ENCODE data around the gene ISCU.
"Not testable (repeated sequence)": the region's sequence is repeated elsewhere in the genome, so short reads cannot be mapped to it uniquely, and the experiment has no call there.

Gene ISCU

GRCh38 chr12:108568338-108569154 is 6.2 kb downstream of the ISCU start:
- H3K36me3 Mint-ChIP-seq (ENCODE audit: low read depth) = peaks cover 67% of the 10 kb centered on the region
- intact Hi-C loops (cut with micrococcal nuclease) = no loop called here
- H3K4me1 Mint-ChIP-seq (ENCODE audit: low read depth) = peaks cover 41% of the 10 kb centered on the region
- H3K27ac Mint-ChIP-seq = peak overlapping the region; percentile 86
- H3K4me3 Mint-ChIP-seq = no peak overlapping the region
- H3K27me3 Mint-ChIP-seq = no peaks in the 10 kb centered on the region
- no peaks in the 10 kb centered on the region for H3K9me3 Mint-ChIP-seq

- H3K4me3 Mint-ChIP-seq = no peak overlapping the region
- H3K9me3 Mint-ChIP-seq = no peaks in the 10 kb centered on the region
- H3K4me1 Mint-ChIP-seq (ENCODE audit: low read depth) = peaks cover 29% of the 10 kb centered on the region
- H3K27me3 Mint-ChIP-seq = no peaks in the 10 kb centered on the region
- intact Hi-C loops (cut with micrococcal nuclease) = no loop called here
- no peak overlapping the region for H3K27ac Mint-ChIP-seq
- peaks cover 46% of the 10 kb centered on the region for H3K36me3 Mint-ChIP-seq (ENCODE audit: low read depth)
Measured at GRCh38 chr12:108570743-108571608, 8.6 kb downstream of the ISCU start.

GRCh38 chr12:108571609-108572165 is 9.3 kb downstream of the ISCU start:
- no peak overlapping the region for H3K27ac Mint-ChIP-seq
- intact Hi-C loops (cut with micrococcal nuclease) = no loop called here
- peaks cover 39% of the 10 kb centered on the region for H3K36me3 Mint-ChIP-seq (ENCODE audit: low read depth)
- no peaks in the 10 kb centered on the region for H3K9me3 Mint-ChIP-seq
- H3K4me3 Mint-ChIP-seq = no peak overlapping the region
- peaks cover 22% of the 10 kb centered on the region for H3K4me1 Mint-ChIP-seq (ENCODE audit: low read depth)
- H3K27me3 Mint-ChIP-seq = no peaks in the 10 kb centered on the region

GRCh38 chr12:108572166-108572790 is 9.9 kb downstream of the ISCU start:
- intact Hi-C loops (cut with micrococcal nuclease) = no loop called here
- H3K9me3 Mint-ChIP-seq = no peaks in the 10 kb centered on the region

GRCh38 chr12:108573317-108573716 is 10.9 kb downstream of the ISCU start:
- Mint-ChIP-seq H3K4me3 (no peak overlapping the region), H3K27me3 (no peaks in the 10 kb centered on the region), H3K27ac (no peak overlapping the region), H3K36me3 (ENCODE audit: low read depth) (peaks cover 23% of the 10 kb centered on the region), H3K4me1 (ENCODE audit: low read depth) (peaks cover 6% of the 10 kb centered on the region), H3K9me3 (no peaks in the 10 kb centered on the region)
- intact Hi-C loops (cut with micrococcal nuclease) = no loop called here

More at GRCh38 chr12:108572166-108572790, 9.9 kb downstream of the ISCU start:
- H3K27ac Mint-ChIP-seq = no peak overlapping the region
- H3K4me1 Mint-ChIP-seq (ENCODE audit: low read depth) = peaks cover 16% of the 10 kb centered on the region
- H3K36me3 Mint-ChIP-seq (ENCODE audit: low read depth) = peaks cover 33% of the 10 kb centered on the region
- no peaks in the 10 kb centered on the region for H3K27me3 Mint-ChIP-seq
- H3K4me3 Mint-ChIP-seq = no peak overlapping the region

- intact Hi-C loops (cut with micrococcal nuclease); H3K4me3 Mint-ChIP-seq; H3K9me3 Mint-ChIP-seq; H3K4me1 Mint-ChIP-seq (ENCODE audit: low read depth); H3K27me3 Mint-ChIP-seq: not testable (repeated sequence)
- H3K36me3 Mint-ChIP-seq (ENCODE audit: low read depth) = peaks cover 14% of the 10 kb centered on the region
- peak overlapping the region; percentile 7 for H3K27ac Mint-ChIP-seq
Measured at GRCh38 chr12:108574276-108574675, 11.9 kb downstream of the ISCU start.

GRCh38 chr12:108575199-108575912 is 13.0 kb downstream of the ISCU start:
- intact Hi-C loops (cut with micrococcal nuclease) = no loop called here
- H3K4me3 Mint-ChIP-seq = no peak overlapping the region
- no peaks in the 10 kb centered on the region for H3K27me3 Mint-ChIP-seq
- no peaks in the 10 kb centered on the region for H3K4me1 Mint-ChIP-seq (ENCODE audit: low read depth)
- peaks cover 3% of the 10 kb centered on the region for H3K36me3 Mint-ChIP-seq (ENCODE audit: low read depth)
- peaks cover 6% of the 10 kb centered on the region for H3K9me3 Mint-ChIP-seq
- no peak overlapping the region for H3K27ac Mint-ChIP-seq

GRCh38 chr12:108576660-108577234 is 14.4 kb downstream of the ISCU start:
- no peak overlapping the region for H3K4me3 Mint-ChIP-seq

GRCh38 chr12:108577458-108577857 is 15.1 kb downstream of the ISCU start:
- intact Hi-C loops (cut with micrococcal nuclease) = no loop called here
- Mint-ChIP-seq H3K4me1 (ENCODE audit: low read depth) (no peaks in the 10 kb centered on the region), H3K36me3 (ENCODE audit: low read depth) (no peaks in the 10 kb centered on the region), H3K4me3 (no peak overlapping the region), H3K9me3 (peaks cover 6% of the 10 kb centered on the region), H3K27me3 (no peaks in the 10 kb centered on the region), H3K27ac (no peak overlapping the region)

More at GRCh38 chr12:108576660-108577234, 14.4 kb downstream of the ISCU start:
- H3K36me3 Mint-ChIP-seq (ENCODE audit: low read depth) = no peaks in the 10 kb centered on the region
- H3K9me3 Mint-ChIP-seq = peaks cover 6% of the 10 kb centered on the region
- H3K27ac Mint-ChIP-seq = peak overlapping the region; percentile 30
- intact Hi-C loops (cut with micrococcal nuclease) = no loop called here
- no peaks in the 10 kb centered on the region for H3K4me1 Mint-ChIP-seq (ENCODE audit: low read depth)
- no peaks in the 10 kb centered on the region for H3K27me3 Mint-ChIP-seq

GRCh38 chr12:108578264-108578663 is 15.9 kb downstream of the ISCU start:
- Mint-ChIP-seq H3K36me3 (ENCODE audit: low read depth) (no peaks in the 10 kb centered on the region), H3K27me3 (no peaks in the 10 kb centered on the region), H3K4me3 (no peak overlapping the region), H3K9me3 (peaks cover 6% of the 10 kb centered on the region), H3K4me1 (ENCODE audit: low read depth) (no peaks in the 10 kb centered on the region), H3K27ac (peak overlapping the region; percentile 50)
- intact Hi-C loops (cut with micrococcal nuclease) = no loop called here

- Mint-ChIP-seq H3K9me3 (peaks cover 6% of the 10 kb centered on the region), H3K27ac (peak overlapping the region; percentile 50), H3K4me3 (no peak overlapping the region), H3K27me3 (no peaks in the 10 kb centered on the region), H3K36me3 (ENCODE audit: low read depth) (no peaks in the 10 kb centered on the region), H3K4me1 (ENCODE audit: low read depth) (no peaks in the 10 kb centered on the region)
- intact Hi-C loops (cut with micrococcal nuclease) = no loop called here
Measured at GRCh38 chr12:108578813-108579212, 16.4 kb downstream of the ISCU start.

- Mint-ChIP-seq H3K27ac (no peak overlapping the region), H3K4me3 (no peak overlapping the region), H3K9me3 (peaks cover 6% of the 10 kb centered on the region), H3K4me1 (ENCODE audit: low read depth) (no peaks in the 10 kb centered on the region), H3K36me3 (ENCODE audit: low read depth) (no peaks in the 10 kb centered on the region), H3K27me3 (no peaks in the 10 kb centered on the region)
- intact Hi-C loops (cut with micrococcal nuclease) = no loop called here
Measured at GRCh38 chr12:108580531-108580930, 18.1 kb downstream of the ISCU start.

All from dendritic cell treated with granulocyte-macrophage colony-stimulating factor and Interleukin-4, amounts not matched to agents 40 ng/mL and 50 ng/mL, for 4 days (primary cell).